GM12878 (cell line): ENCODE measurements around the gene XRCC4.

Experiments
- BMI1 ChIP-seq: fragments of 450-650 bp; IDR thresholded peaks from 2 replicates; pipeline ENCODE4 v1.6.1; 2016; ENCODE audit warnings: mild to moderate bottlenecking, moderate library complexity, borderline replicate concordance
- CBX5 ChIP-seq: sonication (generic); IDR thresholded peaks from 2 replicates; pipeline ENCODE4 v1.6.1; 2016; ENCODE audit warnings: low read depth, moderate library complexity, mild to moderate bottlenecking, inconsistent platforms
- CHD2 ChIP-seq: IDR thresholded peaks from 2 replicates; pipeline ENCODE4 v1.6.1; 2011; ENCODE audit warnings: low read depth, low read length, improper control_type of control experiment, borderline replicate concordance
- DPF2 ChIP-seq: fragments of 450-650 bp; IDR thresholded peaks from 2 replicates; pipeline ENCODE4 v1.6.1; 2017; ENCODE audit warnings: mild to moderate bottlenecking
- JUNB ChIP-seq: IDR thresholded peaks from 2 replicates; pipeline ENCODE4 v1.6.1; 2016; ENCODE audit warnings: antibody characterized with exemption, mild to moderate bottlenecking
- SPI1 ChIP-seq: IDR thresholded peaks from 2 replicates; pipeline ENCODE4 v1.6.1; 2011; ENCODE audit warnings: low read depth, mild to moderate bottlenecking, low read length, moderate library complexity, borderline replicate concordance; ENCODE audit not compliant: insufficient read depth
- SREBF2 ChIP-seq: IDR thresholded peaks from 2 replicates; pipeline ENCODE4 v1.6.1; 2012; ENCODE audit warnings: mild to moderate bottlenecking, low read length
- ZNF274 ChIP-seq: IDR thresholded peaks from one replicate; pipeline ENCODE4 v1.8.0; 2011; ENCODE audit not compliant: insufficient read length, insufficient read depth
- TF ChIP-seq, protein P1 (sequence below), 3 experiments: IDR thresholded peaks in 2 of 3; conservative IDR thresholded peaks in 1 of 3; 2 replicates each; pipeline ENCODE4 v1.5.1; 2011; ENCODE audit warnings: low read depth in 3 of 3, low read length in 3 of 3, mild to moderate bottlenecking in 3 of 3, control low read depth in 2 of 3, moderate library complexity in 2 of 3, inconsistent platforms in 1 of 3, mixed read lengths in 1 of 3; ENCODE audit not compliant: control insufficient read depth in 2 of 3, insufficient read depth in 1 of 3; ENCODE audit errors: extremely low read depth in 1 of 3
- TF ChIP-seq, protein P2 (sequence below): fragments of 450-650 bp; IDR thresholded peaks from 2 replicates; pipeline ENCODE4 v1.6.1; 2017; ENCODE audit warnings: mild to moderate bottlenecking

DNA sequence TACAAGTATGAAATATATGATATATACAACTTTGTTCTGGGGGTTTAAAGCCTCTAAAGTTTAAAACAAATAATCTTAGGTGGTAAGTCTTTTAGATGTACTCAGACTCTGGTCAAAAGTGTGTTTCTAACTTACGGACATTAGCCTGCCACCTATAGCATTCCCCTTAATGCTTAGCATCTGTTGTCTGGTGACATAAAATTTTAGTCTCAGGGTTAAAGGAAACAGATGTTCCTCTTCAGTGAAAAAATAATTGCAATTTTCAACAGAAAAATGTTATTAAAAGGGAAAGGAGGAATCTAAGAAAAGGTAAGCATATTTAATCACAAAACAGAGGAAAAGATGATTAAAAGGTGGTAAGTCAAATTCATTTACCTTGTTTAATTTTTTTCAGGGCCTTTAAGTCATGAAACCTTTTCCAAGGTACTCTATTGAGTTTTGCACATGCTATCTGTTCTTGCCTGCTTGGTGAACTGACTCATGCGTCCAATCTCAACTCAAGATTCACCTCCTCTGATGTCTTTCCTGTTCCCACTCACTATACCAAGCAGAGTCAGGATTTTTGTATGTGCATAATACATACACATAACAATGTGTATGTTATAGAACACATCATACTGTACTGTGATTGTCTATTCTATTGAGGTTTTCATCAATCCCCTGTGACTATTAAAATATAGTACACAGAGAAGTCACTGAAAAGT is 8.1 kb upstream of the XRCC4 start:
- no peak for TF ChIP-seq CHD2
- no peak for TF ChIP-seq DPF2
- no peak for TF ChIP-seq SREBF2
- TF ChIP-seq, protein P1, sequence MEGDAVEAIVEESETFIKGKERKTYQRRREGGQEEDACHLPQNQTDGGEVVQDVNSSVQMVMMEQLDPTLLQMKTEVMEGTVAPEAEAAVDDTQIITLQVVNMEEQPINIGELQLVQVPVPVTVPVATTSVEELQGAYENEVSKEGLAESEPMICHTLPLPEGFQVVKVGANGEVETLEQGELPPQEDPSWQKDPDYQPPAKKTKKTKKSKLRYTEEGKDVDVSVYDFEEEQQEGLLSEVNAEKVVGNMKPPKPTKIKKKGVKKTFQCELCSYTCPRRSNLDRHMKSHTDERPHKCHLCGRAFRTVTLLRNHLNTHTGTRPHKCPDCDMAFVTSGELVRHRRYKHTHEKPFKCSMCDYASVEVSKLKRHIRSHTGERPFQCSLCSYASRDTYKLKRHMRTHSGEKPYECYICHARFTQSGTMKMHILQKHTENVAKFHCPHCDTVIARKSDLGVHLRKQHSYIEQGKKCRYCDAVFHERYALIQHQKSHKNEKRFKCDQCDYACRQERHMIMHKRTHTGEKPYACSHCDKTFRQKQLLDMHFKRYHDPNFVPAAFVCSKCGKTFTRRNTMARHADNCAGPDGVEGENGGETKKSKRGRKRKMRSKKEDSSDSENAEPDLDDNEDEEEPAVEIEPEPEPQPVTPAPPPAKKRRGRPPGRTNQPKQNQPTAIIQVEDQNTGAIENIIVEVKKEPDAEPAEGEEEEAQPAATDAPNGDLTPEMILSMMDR (IDR thresholded peaks at IDR 0.05 in 2 of 3, conservative IDR thresholded peaks at IDR 0.05 in 1 of 3; ENCODE audit: control insufficient read depth in 2 of 3, extremely low read depth in 1 of 3, insufficient read depth in 1 of 3, low read depth in 3 of 3, low read length in 3 of 3) = no peak
- no peak for TF ChIP-seq BMI1
- TF ChIP-seq CBX5 = no peak
- no peak for TF ChIP-seq JUNB
- TF ChIP-seq SPI1 = no peak
- TF ChIP-seq, protein P2, sequence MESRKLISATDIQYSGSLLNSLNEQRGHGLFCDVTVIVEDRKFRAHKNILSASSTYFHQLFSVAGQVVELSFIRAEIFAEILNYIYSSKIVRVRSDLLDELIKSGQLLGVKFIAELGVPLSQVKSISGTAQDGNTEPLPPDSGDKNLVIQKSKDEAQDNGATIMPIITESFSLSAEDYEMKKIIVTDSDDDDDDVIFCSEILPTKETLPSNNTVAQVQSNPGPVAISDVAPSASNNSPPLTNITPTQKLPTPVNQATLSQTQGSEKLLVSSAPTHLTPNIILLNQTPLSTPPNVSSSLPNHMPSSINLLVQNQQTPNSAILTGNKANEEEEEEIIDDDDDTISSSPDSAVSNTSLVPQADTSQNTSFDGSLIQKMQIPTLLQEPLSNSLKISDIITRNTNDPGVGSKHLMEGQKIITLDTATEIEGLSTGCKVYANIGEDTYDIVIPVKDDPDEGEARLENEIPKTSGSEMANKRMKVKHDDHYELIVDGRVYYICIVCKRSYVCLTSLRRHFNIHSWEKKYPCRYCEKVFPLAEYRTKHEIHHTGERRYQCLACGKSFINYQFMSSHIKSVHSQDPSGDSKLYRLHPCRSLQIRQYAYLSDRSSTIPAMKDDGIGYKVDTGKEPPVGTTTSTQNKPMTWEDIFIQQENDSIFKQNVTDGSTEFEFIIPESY = no peak
- no peak for TF ChIP-seq ZNF274
